H1 (cell line): ENCODE measurements around the gene PERCC1. TPM values are rescaled to one million over a fixed set of nuclear protein-coding genes. Genes with fewer than 3 reads are reported as not detected.

ENCODE experiments used
- ATF2 ChIP-seq: IDR thresholded peaks from 2 replicates; pipeline ENCODE4 v1.6.1; 2012; ENCODE audit warnings: low read length, inconsistent platforms
- BRCA1 ChIP-seq: IDR thresholded peaks from 2 replicates; pipeline ENCODE4 v1.6.1; 2012; ENCODE audit warnings: low read depth, low read length, improper control_type of control experiment
- POLR2A ChIP-seq, 2 experiments: IDR thresholded peaks; 1 replicate in 1 of 2; 2 replicates in 1 of 2; pipeline ENCODE4 v1.6.1; 2011; ENCODE audit warnings: low read depth in 2 of 2, low read length in 2 of 2, mild to moderate bottlenecking in 2 of 2; ENCODE audit errors: control extremely low read depth in 1 of 2
- POLR2AphosphoS5 ChIP-seq: IDR thresholded peaks from 2 replicates; pipeline ENCODE4 v1.6.1; 2011; ENCODE audit warnings: low read depth, low read length
- RXRA ChIP-seq: IDR thresholded peaks from 2 replicates; pipeline ENCODE4 v1.6.1; 2011; ENCODE audit warnings: low read depth, mild to moderate bottlenecking, low read length, moderate library complexity; ENCODE audit not compliant: insufficient read depth
- polyA plus RNA-seq, 7 experiments: library from polyadenylated mRNA; depleted of rRNA in 3 of 7; stranded (reverse) in 5 of 7; unstranded in 2 of 7; fragments of >200 nt in 5 of 7; fragments of 200-250 nt in 2 of 7; gene quantifications; 1 replicate in 5 of 7; 2 replicates in 1 of 7; 4 replicates in 1 of 7; pipeline versions ENCODE4 v1.2.1 to v1.2.3, GENCODE V29; 2011 to 2013; ENCODE audit warnings: missing spikeins in 2 of 7, mixed read lengths in 2 of 7
- total RNA-seq: library from RNA; stranded (reverse); fragmentation: NEBNext Ultra II Directional; extraction: Animal tissue kit (Norgen Biotek cat#: 25700); gene quantifications from 2 replicates; pipeline ENCODE4 v1.2.1, GENCODE V29; 2021

The PERCC1 gene
- total and polyA plus RNA-seq, 2 of the 8 experiments (the other 6 are each of a cell fraction or from before 2014, with no cell fraction given) = not detected

- no peak for TF ChIP-seq ATF2
- no peak for TF ChIP-seq RXRA
- no peak for TF ChIP-seq POLR2AphosphoS5
- no peak for TF ChIP-seq BRCA1
- TF ChIP-seq POLR2A (IDR thresholded peaks at IDR 0.05; ENCODE audit: control extremely low read depth in 1 of 2, low read depth in 2 of 2, low read length in 2 of 2) = no peak
Measured at GRCh38 chr16:1416521-1416941, 14.3 kb upstream of the PERCC1 start (continued).
